H9 (cell line): Measurements from ENCODE around the gene TLL2. TPM values are rescaled to one million over a fixed set of nuclear protein-coding genes. Genes with fewer than 3 reads are reported as not detected.

Source experiments
- DNase-seq: peaks from one replicate; pipeline ENCODE4 v3.0.0-alpha.2; 2017
- H2AFZ ChIP-seq: one replicate; pipeline ENCODE4 v1.6.1; 2013; ENCODE audit warnings: mild to moderate bottlenecking, low read length, control low read depth, moderate library complexity
- H2AK5ac ChIP-seq: 2 replicates; pipeline ENCODE4 v1.6.1; 2013; ENCODE audit warnings: low read length, control low read depth, mixed read lengths; ENCODE audit not compliant: insufficient read length
- H2BK120ac ChIP-seq: one replicate; pipeline ENCODE4 v1.6.1; 2013; ENCODE audit warnings: low read depth, mild to moderate bottlenecking, low read length, control low read depth, inconsistent platforms; ENCODE audit not compliant: poor library complexity, severe bottlenecking
- H2BK12ac ChIP-seq: 2 replicates; pipeline ENCODE4 v1.6.1; 2013; ENCODE audit warnings: low read length, control low read depth, mixed read lengths, low read depth; ENCODE audit not compliant: insufficient read length
- H2BK15ac ChIP-seq: 2 replicates; pipeline ENCODE4 v1.6.1; 2013; ENCODE audit warnings: low read depth, low read length, control low read depth
- H2BK20ac ChIP-seq: one replicate; pipeline ENCODE4 v1.6.1; 2013; ENCODE audit warnings: low read depth, mild to moderate bottlenecking, low read length, control low read depth, inconsistent platforms; ENCODE audit not compliant: poor library complexity, severe bottlenecking
- H2BK5ac ChIP-seq: 2 replicates; pipeline ENCODE4 v1.6.1; 2013; ENCODE audit warnings: low read length, control low read depth, mixed read lengths; ENCODE audit not compliant: insufficient read length
- H3K14ac ChIP-seq: 2 replicates; pipeline ENCODE4 v1.6.1; 2013; ENCODE audit warnings: low read length, control low read depth; ENCODE audit not compliant: insufficient read depth
- H3K18ac ChIP-seq: 2 replicates; pipeline ENCODE4 v1.6.1; 2013; ENCODE audit warnings: low read depth, mild to moderate bottlenecking, mixed read lengths, low read length, control low read depth; ENCODE audit not compliant: insufficient read length
- H3K23ac ChIP-seq: 2 replicates; pipeline ENCODE4 v1.6.1; 2013; ENCODE audit warnings: low read length, control low read depth, mixed read lengths, low read depth; ENCODE audit not compliant: insufficient read length
- H3K23me2 ChIP-seq: 2 replicates; pipeline ENCODE4 v1.6.1; 2013; ENCODE audit warnings: low read depth, mild to moderate bottlenecking, mixed read lengths, low read length, control low read depth; ENCODE audit not compliant: insufficient read length, poor library complexity, severe bottlenecking
- H3K27ac ChIP-seq: 2 replicates; pipeline ENCODE4 v1.5.1; 2013; ENCODE audit warnings: low read length, control low read depth, mixed read lengths, low read depth; ENCODE audit not compliant: insufficient read length
- H3K27me3 ChIP-seq: 2 replicates; pipeline ENCODE4 v1.6.1; 2013; ENCODE audit warnings: low read length, control low read depth, inconsistent platforms; ENCODE audit not compliant: insufficient read depth
- H3K4ac ChIP-seq: 2 replicates; pipeline ENCODE4 v1.6.1; 2013; ENCODE audit warnings: low read depth, mild to moderate bottlenecking, control low read depth, inconsistent platforms, low read length, moderate library complexity
- H3K4me1 ChIP-seq: 2 replicates; pipeline ENCODE4 v1.6.1; 2013; ENCODE audit warnings: low read length, control low read depth, inconsistent platforms; ENCODE audit not compliant: insufficient read depth
- H3K4me2 ChIP-seq: 2 replicates; pipeline ENCODE4 v1.6.1; 2013; ENCODE audit warnings: low read length, control low read depth, mixed read lengths; ENCODE audit not compliant: insufficient read length, insufficient read depth
- H3K56ac ChIP-seq: 2 replicates; pipeline ENCODE4 v1.6.1; 2013; ENCODE audit warnings: low read depth, mild to moderate bottlenecking, mixed read lengths, low read length, control low read depth; ENCODE audit not compliant: insufficient read length
- H3K79me1 ChIP-seq: 2 replicates; pipeline ENCODE4 v1.6.1; 2013; ENCODE audit warnings: low read depth, mild to moderate bottlenecking, moderate library complexity, low read length, control low read depth, inconsistent platforms; ENCODE audit not compliant: insufficient read depth, poor library complexity, severe bottlenecking
- H3K79me2 ChIP-seq: 2 replicates; pipeline ENCODE4 v1.6.1; 2013; ENCODE audit warnings: low read length, control low read depth, inconsistent platforms; ENCODE audit not compliant: insufficient read depth
- H3K9ac ChIP-seq: 2 replicates; pipeline ENCODE4 v1.6.1; 2013; ENCODE audit warnings: low read length, control low read depth, mixed read lengths; ENCODE audit not compliant: insufficient read length; ENCODE audit errors: extremely low read depth
- H3K9me3 ChIP-seq: one replicate; pipeline ENCODE4 v1.6.1; 2013; ENCODE audit warnings: low read depth, low read length, inconsistent platforms; ENCODE audit not compliant: control insufficient read depth
- H3T11ph ChIP-seq: one replicate; pipeline ENCODE4 v1.6.1; 2013; ENCODE audit warnings: mild to moderate bottlenecking, low read length, control low read depth, inconsistent platforms
- H4K20me1 ChIP-seq: one replicate; pipeline ENCODE4 v1.6.1; 2013; ENCODE audit not compliant: control insufficient read depth, insufficient read length, insufficient read depth
- H4K5ac ChIP-seq: 2 replicates; pipeline ENCODE4 v1.6.1; 2013; ENCODE audit warnings: low read depth, mild to moderate bottlenecking, mixed read lengths, low read length, control low read depth; ENCODE audit not compliant: insufficient read length
- H4K8ac ChIP-seq: replicated peaks from 2 replicates; pipeline ENCODE4 v1.6.1; 2013; ENCODE audit warnings: low read length, control low read depth, mixed read lengths, low read depth; ENCODE audit not compliant: insufficient read length
- H4K91ac ChIP-seq: 2 replicates; pipeline ENCODE4 v1.6.1; 2013; ENCODE audit warnings: low read depth, mild to moderate bottlenecking, moderate library complexity, mixed read lengths, low read length, control low read depth; ENCODE audit not compliant: insufficient read length
- H3K27ac Mint-ChIP-seq, 3 experiments: 2 replicates in 2 of 3; 3 replicates in 1 of 3; pipeline ENCODE4 v1.8.0; 2020 to 2021; ENCODE audit warnings: mixed read lengths in 3 of 3, mild to moderate bottlenecking in 1 of 3, moderate library complexity in 1 of 3
- H3K27me3 Mint-ChIP-seq: 2 replicates; pipeline ENCODE4 v1.8.0; 2021; ENCODE audit warnings: low read depth, mild to moderate bottlenecking, moderate library complexity, mixed read lengths
- H3K36me3 Mint-ChIP-seq, 3 experiments: 2 replicates in 2 of 3; 3 replicates in 1 of 3; pipeline ENCODE4 v1.8.0; 2020 to 2021; ENCODE audit warnings: low read depth in 3 of 3, mixed read lengths in 3 of 3; ENCODE audit not compliant: insufficient read depth in 1 of 3
- H3K4me1 Mint-ChIP-seq, 2 experiments: 2 replicates each; pipeline ENCODE4 v1.8.0; 2020; ENCODE audit warnings: mixed read lengths in 2 of 2
- H3K4me3 Mint-ChIP-seq, 2 experiments: 2 replicates in 1 of 2; 3 replicates in 1 of 2; pipeline ENCODE4 v1.8.0; 2020 to 2021; ENCODE audit warnings: mild to moderate bottlenecking in 2 of 2, mixed read lengths in 2 of 2, moderate library complexity in 1 of 2
- H3K9me3 Mint-ChIP-seq, 2 experiments: 2 replicates in 1 of 2; 3 replicates in 1 of 2; pipeline ENCODE4 v1.8.0; 2020; ENCODE audit warnings: mild to moderate bottlenecking in 2 of 2, mixed read lengths in 2 of 2, moderate library complexity in 1 of 2
- CTCF ChIP-seq: fragments of 200-600 bp; sonication (generic); conservative IDR thresholded peaks from 3 replicates; pipeline ENCODE4 v1.8.0; 2021; ENCODE audit warnings: antibody characterized with exemption, mild to moderate bottlenecking
- WGBS: extraction: QIAGEN DNeasy Blood & Tissue Kit; methylation state at CpG from one replicate; pipeline ENCODE4 v1.1.7; 2013; ENCODE audit warnings: missing lambda C conversion rate, low lambda C conversion rate, mixed read lengths; ENCODE audit not compliant: insufficient read length; ENCODE audit errors: extremely low coverage; 5-methylcytosine and 5-hydroxymethylcytosine counted together
- total RNA-seq: library from RNA; stranded (reverse); gene quantifications from 2 replicates; pipeline ENCODE4 v1.2.1, GENCODE V29; 2021

Gene TLL2
- total RNA-seq, 1 experiment from 2014 or later: 1.4 TPM

- DNase-seq: no peak
- Histone ChIP-seq H3K23me2 (no peaks in the 10 kb centered on the region), H3K79me1 (no peaks in the 10 kb centered on the region), H3K4me1 (no peaks in the 10 kb centered on the region), H2BK20ac (no peak overlapping the region), H2BK15ac (no peak overlapping the region), H2BK5ac (no peak overlapping the region), H2AK5ac (no peak overlapping the region), H3K4me2 (no peak overlapping the region), H3K18ac (no peak overlapping the region), H4K8ac (no peak overlapping the region), H3T11ph (no peak overlapping the region), H3K27me3 (no peaks in the 10 kb centered on the region; the same call in 1 of the 2 replicates), H3K23ac (no peak overlapping the region), H3K14ac (no peak overlapping the region), H2AFZ (no peak overlapping the region), H2BK120ac (no peak overlapping the region), H3K79me2 (no peaks in the 10 kb centered on the region), H3K56ac (no peak overlapping the region), H3K4ac (no peak overlapping the region), H4K5ac (no peak overlapping the region), H3K9me3 (no peaks in the 10 kb centered on the region), H3K27ac (no peak overlapping the region), H3K9ac (no peak overlapping the region), H4K20me1 (no peaks in the 10 kb centered on the region), H4K91ac (no peak overlapping the region), H2BK12ac (no peak overlapping the region)
- Mint-ChIP-seq H3K4me3 (no peak overlapping the region), H3K36me3 (no peaks in the 10 kb centered on the region), H3K27ac (no peak overlapping the region; a peak in 1 of 7 replicates), H3K9me3 (no peaks in the 10 kb centered on the region), H3K27me3 (peaks cover 5% of the 10 kb centered on the region), H3K4me1 (peaks cover 0 to 3% of the 10 kb centered on the region in 2 experiments; a peak in 2 of 4 replicates)
- WGBS: no CpG with 5 or more reads among the region's 6 CpGs
- no peak for TF ChIP-seq CTCF
Observed at GRCh38 chr10:96360331-96360730, 153.4 kb downstream of the TLL2 start.
